DMS79 (cell line): Measurements from ENCODE around the gene PODXL2.
A peak's percentile ranks its signal among the peaks of the same experiment; 100 is the strongest.

Experiments
- DNase-seq: peaks from one replicate; lab custom pipeline; 2025; lab: John Stamatoyannopoulos, UW

The PODXL2 gene

GRCh38 chr3:127606086-127606805, 22.7 kb upstream of the PODXL2 start:
- DNase-seq, result no peak

GRCh38 chr3:127606981-127607595, 21.9 kb upstream of the PODXL2 start:
- no peak for DNase-seq

GRCh38 chr3:127607675-127608361, 21.2 kb upstream of the PODXL2 start:
- DNase-seq, result no peak

- no peak for DNase-seq
Observed at GRCh38 chr3:127608362-127608718, 20.6 kb upstream of the PODXL2 start.

GRCh38 chr3:127610105-127610504, 18.9 kb upstream of the PODXL2 start:
- no peak for DNase-seq

GRCh38 chr3:127611251-127611650, 17.7 kb upstream of the PODXL2 start:
- no peak for DNase-seq

- DNase-seq, result peak; percentile 77
Observed at GRCh38 chr3:127612966-127613365, 16.0 kb upstream of the PODXL2 start.

- no peak for DNase-seq
Observed at GRCh38 chr3:127613406-127613805, 15.6 kb upstream of the PODXL2 start.

- no peak for DNase-seq
Observed at GRCh38 chr3:127614928-127615589, 13.9 kb upstream of the PODXL2 start.

- DNase-seq, result no peak
Observed at GRCh38 chr3:127615631-127616305, 13.2 kb upstream of the PODXL2 start.

GRCh38 chr3:127616836-127617605, 12.0 kb upstream of the PODXL2 start:
- DNase-seq, result no peak

- no peak for DNase-seq
Observed at GRCh38 chr3:127618891-127619290, 10.1 kb upstream of the PODXL2 start.

GRCh38 chr3:127620637-127621375, 8.2 kb upstream of the PODXL2 start:
- no peak for DNase-seq

GRCh38 chr3:127622031-127622430, 7.0 kb upstream of the PODXL2 start:
- no peak for DNase-seq

- DNase-seq, result no peak
Observed at GRCh38 chr3:127622772-127623576, 6.0 kb upstream of the PODXL2 start.

- no peak for DNase-seq
Observed at GRCh38 chr3:127624063-127624462, 4.9 kb upstream of the PODXL2 start.

- no peak for DNase-seq
Observed at GRCh38 chr3:127625821-127626220, 3.2 kb upstream of the PODXL2 start.

GRCh38 chr3:127628426-127628787, 578 bp upstream of the PODXL2 start:
- DNase-seq, result no peak

- DNase-seq, result peak; percentile 20
Observed at GRCh38 chr3:127629467-127630403, 750 bp downstream of the PODXL2 start.
